Panc1 (cell line): ENCODE measurements around the gene AKAP10.

Experiments
- TF ChIP-seq, protein P1 (sequence below): fragments of 450-650 bp; IDR thresholded peaks from 2 replicates; pipeline ENCODE4 v1.5.1; 2017; ENCODE audit warnings: mild to moderate bottlenecking
- TF ChIP-seq, protein P2 (sequence below), 2 experiments: IDR thresholded peaks; 2 replicates each; pipeline ENCODE4 v1.6.1; 2011 to 2012; ENCODE audit warnings: low read depth in 2 of 2, control low read depth in 1 of 2, low read length in 1 of 2, mild to moderate bottlenecking in 1 of 2, moderate library complexity in 1 of 2; ENCODE audit not compliant: insufficient read depth in 1 of 2

DNA sequence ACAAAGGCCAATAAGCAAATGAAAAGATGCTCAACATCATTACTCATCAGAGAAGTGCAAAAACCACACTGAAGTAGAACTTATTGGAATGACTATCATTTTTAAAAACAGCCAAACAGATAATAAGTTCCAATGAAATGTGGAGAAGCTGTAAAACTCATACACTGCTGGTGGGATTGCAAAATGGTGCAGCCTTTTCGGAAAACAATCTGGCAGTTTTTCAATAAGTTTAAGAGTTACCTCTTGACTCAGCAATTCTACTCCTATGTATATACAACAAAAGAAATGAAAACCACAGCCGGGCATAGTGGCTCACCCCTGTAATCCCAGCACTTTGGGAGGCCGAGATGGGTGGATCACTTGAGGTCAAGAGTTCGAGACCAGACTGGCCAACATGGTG is 49.3 kb downstream of the AKAP10 start:
- TF ChIP-seq, protein P1, sequence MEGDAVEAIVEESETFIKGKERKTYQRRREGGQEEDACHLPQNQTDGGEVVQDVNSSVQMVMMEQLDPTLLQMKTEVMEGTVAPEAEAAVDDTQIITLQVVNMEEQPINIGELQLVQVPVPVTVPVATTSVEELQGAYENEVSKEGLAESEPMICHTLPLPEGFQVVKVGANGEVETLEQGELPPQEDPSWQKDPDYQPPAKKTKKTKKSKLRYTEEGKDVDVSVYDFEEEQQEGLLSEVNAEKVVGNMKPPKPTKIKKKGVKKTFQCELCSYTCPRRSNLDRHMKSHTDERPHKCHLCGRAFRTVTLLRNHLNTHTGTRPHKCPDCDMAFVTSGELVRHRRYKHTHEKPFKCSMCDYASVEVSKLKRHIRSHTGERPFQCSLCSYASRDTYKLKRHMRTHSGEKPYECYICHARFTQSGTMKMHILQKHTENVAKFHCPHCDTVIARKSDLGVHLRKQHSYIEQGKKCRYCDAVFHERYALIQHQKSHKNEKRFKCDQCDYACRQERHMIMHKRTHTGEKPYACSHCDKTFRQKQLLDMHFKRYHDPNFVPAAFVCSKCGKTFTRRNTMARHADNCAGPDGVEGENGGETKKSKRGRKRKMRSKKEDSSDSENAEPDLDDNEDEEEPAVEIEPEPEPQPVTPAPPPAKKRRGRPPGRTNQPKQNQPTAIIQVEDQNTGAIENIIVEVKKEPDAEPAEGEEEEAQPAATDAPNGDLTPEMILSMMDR: no peak
- TF ChIP-seq, protein P2, sequence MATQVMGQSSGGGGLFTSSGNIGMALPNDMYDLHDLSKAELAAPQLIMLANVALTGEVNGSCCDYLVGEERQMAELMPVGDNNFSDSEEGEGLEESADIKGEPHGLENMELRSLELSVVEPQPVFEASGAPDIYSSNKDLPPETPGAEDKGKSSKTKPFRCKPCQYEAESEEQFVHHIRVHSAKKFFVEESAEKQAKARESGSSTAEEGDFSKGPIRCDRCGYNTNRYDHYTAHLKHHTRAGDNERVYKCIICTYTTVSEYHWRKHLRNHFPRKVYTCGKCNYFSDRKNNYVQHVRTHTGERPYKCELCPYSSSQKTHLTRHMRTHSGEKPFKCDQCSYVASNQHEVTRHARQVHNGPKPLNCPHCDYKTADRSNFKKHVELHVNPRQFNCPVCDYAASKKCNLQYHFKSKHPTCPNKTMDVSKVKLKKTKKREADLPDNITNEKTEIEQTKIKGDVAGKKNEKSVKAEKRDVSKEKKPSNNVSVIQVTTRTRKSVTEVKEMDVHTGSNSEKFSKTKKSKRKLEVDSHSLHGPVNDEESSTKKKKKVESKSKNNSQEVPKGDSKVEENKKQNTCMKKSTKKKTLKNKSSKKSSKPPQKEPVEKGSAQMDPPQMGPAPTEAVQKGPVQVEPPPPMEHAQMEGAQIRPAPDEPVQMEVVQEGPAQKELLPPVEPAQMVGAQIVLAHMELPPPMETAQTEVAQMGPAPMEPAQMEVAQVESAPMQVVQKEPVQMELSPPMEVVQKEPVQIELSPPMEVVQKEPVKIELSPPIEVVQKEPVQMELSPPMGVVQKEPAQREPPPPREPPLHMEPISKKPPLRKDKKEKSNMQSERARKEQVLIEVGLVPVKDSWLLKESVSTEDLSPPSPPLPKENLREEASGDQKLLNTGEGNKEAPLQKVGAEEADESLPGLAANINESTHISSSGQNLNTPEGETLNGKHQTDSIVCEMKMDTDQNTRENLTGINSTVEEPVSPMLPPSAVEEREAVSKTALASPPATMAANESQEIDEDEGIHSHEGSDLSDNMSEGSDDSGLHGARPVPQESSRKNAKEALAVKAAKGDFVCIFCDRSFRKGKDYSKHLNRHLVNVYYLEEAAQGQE (IDR thresholded peaks at IDR 0.05; ENCODE audit: insufficient read depth in 1 of 2, low read depth in 2 of 2, low read length in 1 of 2): no peak
